OCI-LY7 (cell line): ENCODE results near the gene ZNF98. TPM values are rescaled to one million over a fixed set of nuclear protein-coding genes. Genes with fewer than 3 reads are reported as not detected.

Experiments used
- BruUV-seq: library from RNA; stranded (reverse); fragments of 400-500 nt; replicated peaks from 2 replicates; lab custom pipeline; 2021; lab: Mats Ljungman, UMichigan
- CTCF ChIA-PET: fragments of 300-600 bp; sonication (Branson Sonifier 250); formaldehyde crosslinking; loops from one replicate; lab custom pipeline; 2022; ENCODE audit warnings: antibody characterized with exemption; ENCODE audit not compliant: unreplicated experiment; lab: Charles Lee
- POLR2A ChIA-PET: fragments of 300-600 bp; sonication (Branson Sonifier 250); formaldehyde crosslinking; loops from one replicate; lab custom pipeline; 2022; ENCODE audit warnings: antibody characterized with exemption; lab: Charles Lee
- DNase-seq: peaks from one replicate; pipeline ENCODE4 v3.0.0-alpha.2; 2015; ENCODE audit warnings: low spot score
- H2AFZ ChIP-seq: fragments of 200-600 bp; sonication (generic), shearing (Covaris generic); 2 replicates; pipeline ENCODE4 v1.6.1; 2014; ENCODE audit warnings: mild to moderate bottlenecking, antibody characterized with exemption, low read length, moderate library complexity
- H3K27ac ChIP-seq: fragments of 200-600 bp; sonication (generic); 2 replicates; pipeline ENCODE4 v1.5.1; 2014; ENCODE audit warnings: mixed run types, low read depth, mild to moderate bottlenecking, moderate library complexity, low read length, inconsistent platforms; ENCODE audit not compliant: poor library complexity, severe bottlenecking
- H3K36me3 ChIP-seq: fragments of 200-600 bp; sonication (generic); 2 replicates; pipeline ENCODE4 v1.6.1; 2014; ENCODE audit warnings: mild to moderate bottlenecking, antibody characterized with exemption, low read length, moderate library complexity, mixed read lengths; ENCODE audit not compliant: insufficient read depth
- H3K4me1 ChIP-seq: fragments of 200-600 bp; sonication (generic); 2 replicates; pipeline ENCODE4 v1.5.1; 2014; ENCODE audit warnings: mild to moderate bottlenecking, low read length; ENCODE audit not compliant: insufficient read depth, poor library complexity, severe bottlenecking
- H3K4me2 ChIP-seq: fragments of 200-600 bp; sonication (generic); 2 replicates; pipeline ENCODE4 v1.6.1; 2014; ENCODE audit warnings: mild to moderate bottlenecking, low read length
- H3K4me3 ChIP-seq: fragments of 200-600 bp; sonication (generic); 2 replicates; pipeline ENCODE4 v1.5.1; 2014; ENCODE audit warnings: mild to moderate bottlenecking, low read depth, low read length; ENCODE audit not compliant: poor library complexity, severe bottlenecking
- H3K79me2 ChIP-seq: fragments of 200-600 bp; sonication (generic); 2 replicates; pipeline ENCODE4 v1.6.1; 2016; ENCODE audit warnings: low read depth, mild to moderate bottlenecking, low read length, moderate library complexity, mixed read lengths; ENCODE audit not compliant: insufficient read depth
- H3K9me2 ChIP-seq: fragments of 200-600 bp; sonication (generic); 2 replicates; pipeline ENCODE4 v1.6.1; 2016; ENCODE audit warnings: mild to moderate bottlenecking, low read length, mixed read lengths; ENCODE audit not compliant: insufficient read depth
- H3K9me3 ChIP-seq: fragments of 200-600 bp; sonication (generic); 2 replicates; pipeline ENCODE4 v1.6.1; 2014; ENCODE audit warnings: mild to moderate bottlenecking, mixed run types, low read length, mixed read lengths
- H4K20me1 ChIP-seq: fragments of 200-600 bp; sonication (generic); 2 replicates; pipeline ENCODE4 v1.6.1; 2014; ENCODE audit warnings: mild to moderate bottlenecking, antibody characterized with exemption, low read length, moderate library complexity, mixed read lengths; ENCODE audit not compliant: insufficient read depth
- CTCF ChIP-seq: fragments of 200-600 bp; sonication (generic); conservative IDR thresholded peaks from 2 replicates; pipeline ENCODE4 v1.5.1; 2014; ENCODE audit warnings: mild to moderate bottlenecking, antibody characterized with exemption, low read length, moderate library complexity, mixed read lengths
- EZH2phosphoT487 ChIP-seq: fragments of 200-600 bp; sonication (generic); IDR thresholded peaks from 2 replicates; pipeline ENCODE4 v1.6.1; 2018; ENCODE audit warnings: low read depth, borderline replicate concordance, mild to moderate bottlenecking, mixed run types, antibody characterized with exemption, low read length, moderate library complexity, mixed read lengths
- intact Hi-C: fragments of 100-400 bp; cut with micrococcal nuclease; formaldehyde crosslinking; loops from one replicate; pipeline ENCODE4 v1.10.0; 2022; ENCODE audit not compliant: unreplicated experiment
- small RNA-seq: library from RNA; depleted of rRNA; stranded (forward); fragments of <200 nt; gene quantifications from one replicate; pipeline ENCODE3, GENCODE V24; 2014
- total RNA-seq, 2 experiments: library from RNA; depleted of rRNA in 1 of 2; stranded (reverse); fragments of >200 nt in 1 of 2; shearing (Covaris generic) in 1 of 2; gene quantifications; 2 replicates each; pipeline ENCODE4 v1.2.3, GENCODE V29; 2014 to 2022

ZNF98 gene
- total RNA-seq, 2 experiments from 2014 or later: not detected

- Histone ChIP-seq H2AFZ (no peak overlapping the region), H3K4me1 (no peaks in the 10 kb centered on the region), H3K36me3 (no peaks in the 10 kb centered on the region), H4K20me1 (no peaks in the 10 kb centered on the region), H3K4me2 (no peak overlapping the region), H3K9me3 (0 out of 2 replicates have a peak, but pooled peaks cover 5% of the 10 kb centered on the region), H3K27ac (no peak overlapping the region), H3K9me2 (no peaks in the 10 kb centered on the region), H3K79me2 (no peaks in the 10 kb centered on the region), H3K4me3 (no peak overlapping the region)
- no TSS peak for BruUV-seq
- CTCF ChIA-PET: no interaction called here
- POLR2A ChIA-PET: interaction anchor here (0.6 kb wide), 1 partner anchor 225 kb away, joined by 4 read pairs; no protein-coding TSS in a partner anchor
- no peak for TF ChIP-seq EZH2phosphoT487
- TF ChIP-seq CTCF: no peak
- DNase-seq: no peak
- intact Hi-C loops: no loop called here
Measured at GRCh38 chr19:22426901-22427300, 4.8 kb upstream of the ZNF98 start.

GRCh38 chr19:22421797-22422196 is 349 bp downstream of the ZNF98 start:
- TF ChIP-seq EZH2phosphoT487 (no peak), CTCF (no peak)
- Histone ChIP-seq H3K9me2 (no peaks in the 10 kb centered on the region), H3K27ac (no peak overlapping the region), H3K4me2 (no peak overlapping the region), H3K79me2 (no peaks in the 10 kb centered on the region), H3K36me3 (no peaks in the 10 kb centered on the region), H3K4me3 (no peak overlapping the region), H2AFZ (no peak overlapping the region), H4K20me1 (no peaks in the 10 kb centered on the region), H3K4me1 (no peaks in the 10 kb centered on the region), H3K9me3 (no peaks in the 10 kb centered on the region)
- CTCF ChIA-PET: no interaction called here
- DNase-seq: no peak
- no TSS peak for BruUV-seq
- intact Hi-C loops: no loop called here
- POLR2A ChIA-PET: no interaction called here

DNA sequence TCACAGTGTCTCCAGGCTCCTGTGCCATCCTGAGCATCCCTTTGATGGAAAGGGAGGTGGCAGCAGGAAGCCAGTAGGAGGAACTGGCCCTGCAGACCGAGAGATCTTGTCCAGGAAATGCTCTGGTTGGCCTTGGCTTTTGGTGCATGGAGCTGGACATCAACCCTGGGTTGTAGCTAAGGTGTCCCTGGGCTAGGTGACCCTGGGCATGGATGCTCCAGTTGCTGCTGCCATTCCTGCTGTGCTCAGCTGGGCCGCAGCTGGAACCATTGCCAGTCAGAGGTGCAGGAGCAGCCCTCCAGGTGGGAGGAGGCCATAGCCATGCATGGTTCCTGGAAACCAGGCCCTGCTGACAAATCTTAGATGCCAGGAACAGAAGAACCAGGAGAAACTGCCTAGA is 67.5 kb downstream of the ZNF98 start:
- no peaks in the 10 kb centered on the region for H3K36me3 ChIP-seq
- no peaks in the 10 kb centered on the region for H3K4me1 ChIP-seq
- intact Hi-C loops: no loop called here
- DNase-seq: no peak
- H3K27ac ChIP-seq: no peak overlapping the region
- CTCF ChIA-PET: no interaction called here
- no peaks in the 10 kb centered on the region for H3K9me2 ChIP-seq
- no peak for TF ChIP-seq EZH2phosphoT487
- TF ChIP-seq CTCF: no peak
- H3K4me3 ChIP-seq: no peak overlapping the region
- 0 out of 2 replicates have a peak, but pooled peaks cover 7% of the 10 kb centered on the region for H3K9me3 ChIP-seq
- no peaks in the 10 kb centered on the region for H3K79me2 ChIP-seq
- BruUV-seq: no TSS peak
- no peaks in the 10 kb centered on the region for H4K20me1 ChIP-seq
- POLR2A ChIA-PET: no interaction called here
- H2AFZ ChIP-seq: no peak overlapping the region
- H3K4me2 ChIP-seq: no peak overlapping the region

Small RNA genes within 50 kb of the gene (small RNA-seq; reads per million reads assigned to genes)
- not detected for gene AC011494.1

Other genes starting within 250 kb of the ZNF98 start
- not detected in 2 replicates for gene ZNF676, start 225.4 kb downstream of the ZNF98 start, total RNA-seq (2014; rRNA removed; shearing (Covaris generic))
- not detected in 2 replicates for gene ZNF676, start 225.4 kb downstream of the ZNF98 start, total RNA-seq (2022)
- gene ZNF729, start 135.9 kb downstream of the ZNF98 start, total RNA-seq (2014; rRNA removed; shearing (Covaris generic)): not detected in 2 replicates
- not detected in 2 replicates for gene ZNF729, start 135.9 kb downstream of the ZNF98 start, total RNA-seq (2022)
- not detected in 2 replicates for gene ZNF492, start 212.0 kb upstream of the ZNF98 start, total RNA-seq (2014; rRNA removed; shearing (Covaris generic))
- not detected in 2 replicates for gene ZNF492, start 212.0 kb upstream of the ZNF98 start, total RNA-seq (2022)